ENCODE measurements around the gene MRPL40. TPM values are rescaled to one million over a fixed set of nuclear protein-coding genes. Genes with fewer than 3 reads are reported as not detected.

The MRPL40 gene
- total and polyA plus RNA-seq, 2 of the 13 experiments (the other 11 are each of a cell fraction or from before 2014, with no cell fraction given), result 42.7 to 79.7 TPM

DNA sequence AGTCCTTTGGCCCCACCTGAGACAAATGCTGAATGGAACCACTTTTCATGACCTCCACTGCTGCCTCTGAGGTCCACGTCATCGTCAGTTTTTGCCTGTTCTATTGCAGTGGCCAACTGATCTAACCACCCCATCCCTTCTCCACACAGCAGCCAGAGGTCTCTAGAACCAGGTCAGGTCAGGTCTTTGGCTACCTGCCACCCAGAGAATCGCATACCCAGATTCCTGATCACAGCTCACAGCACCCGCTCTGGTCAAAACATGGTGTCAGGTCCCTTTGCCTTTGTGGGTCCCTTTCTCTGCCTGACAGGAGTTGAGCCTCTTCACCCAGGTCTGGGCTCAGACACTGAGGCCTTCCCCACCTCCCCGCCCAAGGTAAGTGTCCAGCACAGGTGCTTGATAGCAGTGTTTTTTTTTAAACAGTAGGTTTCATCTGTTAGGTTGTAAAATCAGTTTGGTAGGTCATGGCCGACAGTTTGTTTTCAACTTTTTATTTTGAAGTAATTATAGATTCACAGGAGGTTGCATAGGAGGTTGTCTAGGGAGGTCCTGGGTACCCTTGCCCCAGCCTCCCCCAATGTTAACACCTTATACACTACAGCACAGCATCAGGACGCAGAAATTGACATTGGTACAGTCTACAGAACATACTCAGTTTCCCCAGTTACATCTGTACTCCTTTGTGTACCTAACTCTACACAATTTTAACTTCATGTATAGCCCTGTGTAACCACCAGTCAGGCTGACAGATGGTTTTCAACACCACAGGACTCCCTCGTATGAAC, 8.3 kb downstream of the MRPL40 start (continued):
- no peak for TF ChIP-seq ARID2 (CRISPR knock-in tag; IDR thresholded peaks at IDR 0.05; ENCODE audit: borderline replicate concordance)

DNA sequence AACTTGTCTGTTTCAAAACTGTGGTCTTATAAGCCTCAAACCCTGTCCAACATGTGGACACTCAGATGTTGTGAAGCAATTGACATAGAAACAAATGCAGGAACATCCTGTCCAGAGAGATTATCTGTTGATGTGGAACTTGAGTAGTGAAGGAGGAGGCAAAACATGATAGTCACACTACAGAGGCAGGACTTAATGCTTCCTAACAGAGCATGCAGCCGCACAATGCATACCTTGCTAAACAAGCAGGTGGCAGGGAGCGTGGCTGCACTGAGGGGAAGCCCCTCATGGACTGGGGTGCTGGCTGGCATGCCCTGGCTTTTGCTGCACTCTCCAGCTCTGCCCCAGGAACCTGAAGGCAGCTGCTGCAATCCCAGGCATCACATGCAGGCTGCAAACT, 9.8 kb downstream of the MRPL40 start:
- intact Hi-C loops (cut with micrococcal nuclease; ENCODE audit: unreplicated experiment), result no loop called here
- Histone ChIP-seq H3K9me3 (ENCODE audit: low read length) (no peaks in the 10 kb centered on the region), H4K20me1 (ENCODE audit: insufficient read depth, low read length) (no peaks in the 10 kb centered on the region), H3K4me3 (replicated peaks in 1 of 3; ENCODE audit: insufficient read depth in 1 of 3, low read depth in 2 of 3, low read length in 3 of 3) (no peak overlapping the region), H2AFZ (ENCODE audit: low read length) (no peak overlapping the region), H3K79me2 (ENCODE audit: insufficient read depth, low read length) (peaks cover 35% of the 10 kb centered on the region), H3K4me2 (ENCODE audit: low read depth, low read length) (no peak overlapping the region), H3K4me1 (ENCODE audit: insufficient read depth, low read length) (peaks cover 23% of the 10 kb centered on the region), H3K27me3 (ENCODE audit: control insufficient read depth in 1 of 2, insufficient read depth in 2 of 2, low read length in 2 of 2) (no peaks in the 10 kb centered on the region; a peak in 1 of 5 replicates), H3K27ac (ENCODE audit: extremely low read length, insufficient read depth, low read length) (no peak overlapping the region), H3K9ac (ENCODE audit: insufficient read depth, low read depth, low read length) (no peak overlapping the region), H3K36me3 (replicated peaks in 1 of 2; ENCODE audit: control insufficient read depth in 1 of 2, insufficient read depth in 2 of 2, low read length in 2 of 2) (peaks cover 8 to 34% of the 10 kb centered on the region in 2 experiments)
- DNase-seq (ENCODE audit: low spot score) (no peak), ATAC-seq (no peak), FAIRE-seq (no peak)
- CTCF ChIA-PET (ENCODE audit: low intra/inter-chr PET ratio, low total read pairs), result no interaction called here
- in situ Hi-C loops (cut with HindIII; ENCODE audit: extremely low pct_ligation_motif_present, low pct_unique_long_range_greater_than_20kb), result no loop called here
- WGBS (ENCODE audit: low lambda C conversion rate), result 71% methylated on average over 1 of the region's 2 CpGs
- POLR2A ChIA-PET, result no interaction called here
- BruUV-seq (replicated peaks), result no TSS peak
- no peak for TF ChIP-seq BCL6 (CRISPR knock-in tag; IDR thresholded peaks at IDR 0.05)
- TF ChIP-seq SOX5 (CRISPR knock-in tag; IDR thresholded peaks at IDR 0.05; ENCODE audit: borderline replicate concordance), result no peak
- 0 out of 2 replicates have a peak, but pooled peaks have one; percentile 16 for TF ChIP-seq POLR2AphosphoS5 (IDR thresholded peaks at IDR 0.05; ENCODE audit: low read depth, low read length)
- TF ChIP-seq ZNF713 (CRISPR knock-in tag; IDR thresholded peaks at IDR 0.05), result no peak

DNA sequence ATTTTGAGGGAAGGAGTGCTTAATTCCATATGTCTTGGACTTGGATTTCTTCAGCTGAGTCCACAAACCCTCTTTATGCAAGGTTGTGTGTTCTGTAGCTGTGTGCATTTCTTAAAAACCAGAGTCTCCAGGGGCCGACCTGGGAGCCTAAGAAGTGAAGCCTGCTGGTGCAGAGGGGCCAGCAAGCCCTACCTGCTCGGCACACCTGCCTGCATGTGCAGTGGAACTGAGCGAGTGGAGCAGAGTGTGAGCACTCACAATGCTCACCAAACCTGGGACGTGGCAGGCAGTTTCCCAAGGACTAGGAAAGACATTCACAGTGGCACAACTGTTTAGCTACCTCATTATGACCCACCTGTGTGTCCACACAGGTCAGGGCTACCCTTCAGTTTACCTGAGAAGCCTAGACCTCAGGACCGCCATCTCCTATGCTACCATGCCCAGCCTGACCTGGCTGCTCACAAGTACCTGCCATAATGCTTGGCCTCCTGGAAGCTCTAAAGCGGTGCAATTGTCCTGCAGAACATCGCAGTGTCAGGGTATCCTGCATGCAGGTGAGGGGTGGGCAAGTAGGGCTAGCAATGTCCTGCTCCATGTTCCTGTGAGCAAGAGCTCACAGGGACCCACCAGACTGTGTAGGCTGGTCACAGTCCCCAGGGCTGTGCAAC, 11.3 kb downstream of the MRPL40 start:
- no peak for ATAC-seq
- no peak for DNase-seq (ENCODE audit: low spot score)
- no peak overlapping the region for H3K9ac ChIP-seq (ENCODE audit: insufficient read depth, low read depth, low read length)
- H3K9me3 ChIP-seq (ENCODE audit: low read length), result no peaks in the 10 kb centered on the region
- peaks cover 39% of the 10 kb centered on the region for H3K79me2 ChIP-seq (ENCODE audit: insufficient read depth, low read length)
- intact Hi-C loops (cut with micrococcal nuclease; ENCODE audit: unreplicated experiment) (no loop called here), in situ Hi-C loops (cut with HindIII; ENCODE audit: extremely low pct_ligation_motif_present, low pct_unique_long_range_greater_than_20kb) (no loop called here)
- no peak overlapping the region for H2AFZ ChIP-seq (ENCODE audit: low read length)
- H3K27ac ChIP-seq (ENCODE audit: extremely low read length, insufficient read depth, low read length), result no peak overlapping the region
- H3K4me2 ChIP-seq (ENCODE audit: low read depth, low read length), result no peak overlapping the region
- no peak for FAIRE-seq
- no CpG with 5 or more reads among the region's 7 CpGs for WGBS (ENCODE audit: low lambda C conversion rate)
- ChIA-PET POLR2A (no interaction called here), CTCF (ENCODE audit: low intra/inter-chr PET ratio, low total read pairs) (no interaction called here)
- H4K20me1 ChIP-seq (ENCODE audit: insufficient read depth, low read length), result no peaks in the 10 kb centered on the region
- no TSS peak for BruUV-seq (replicated peaks)
- H3K27me3 ChIP-seq (ENCODE audit: control insufficient read depth in 1 of 2, insufficient read depth in 2 of 2, low read length in 2 of 2), result no peaks in the 10 kb centered on the region; a peak in 1 of 5 replicates
- peaks cover 32% of the 10 kb centered on the region for H3K4me1 ChIP-seq (ENCODE audit: insufficient read depth, low read length)
- H3K4me3 ChIP-seq (replicated peaks in 1 of 3; ENCODE audit: insufficient read depth in 1 of 3, low read depth in 2 of 3, low read length in 3 of 3), result no peak overlapping the region
- H3K36me3 ChIP-seq (replicated peaks in 1 of 2; ENCODE audit: control insufficient read depth in 1 of 2, insufficient read depth in 2 of 2, low read length in 2 of 2), result peaks cover 8 to 31% of the 10 kb centered on the region in 2 experiments; a peak in 4 of 5 replicates
- no peak for TF ChIP-seq SOX13 (IDR thresholded peaks at IDR 0.05)
- no peak for TF ChIP-seq SOX13 (CRISPR knock-in tag; conservative IDR thresholded peaks at IDR 0.05 in 1 of 2, IDR thresholded peaks at IDR 0.05 in 1 of 2)
- no peak for TF ChIP-seq CAMTA2 (CRISPR knock-in tag; IDR thresholded peaks at IDR 0.05; ENCODE audit: borderline replicate concordance)
- TF ChIP-seq TOE1 (CRISPR knock-in tag; IDR thresholded peaks at IDR 0.05), result no peak
- no peak for TF ChIP-seq NFYC (CRISPR knock-in tag; IDR thresholded peaks at IDR 0.05)
- TF ChIP-seq KLF15 (CRISPR knock-in tag; IDR thresholded peaks at IDR 0.05; ENCODE audit: borderline replicate concordance), result no peak
- TF ChIP-seq ZNF383 (CRISPR knock-in tag; IDR thresholded peaks at IDR 0.05; ENCODE audit: borderline replicate concordance), result no peak
- no peak for TF ChIP-seq LCORL (IDR thresholded peaks at IDR 0.05)
- TF ChIP-seq LCORL (CRISPR knock-in tag; IDR thresholded peaks at IDR 0.05), result no peak
- TF ChIP-seq KLF13 (CRISPR knock-in tag; IDR thresholded peaks at IDR 0.05), result no peak
- TF ChIP-seq, protein P1, sequence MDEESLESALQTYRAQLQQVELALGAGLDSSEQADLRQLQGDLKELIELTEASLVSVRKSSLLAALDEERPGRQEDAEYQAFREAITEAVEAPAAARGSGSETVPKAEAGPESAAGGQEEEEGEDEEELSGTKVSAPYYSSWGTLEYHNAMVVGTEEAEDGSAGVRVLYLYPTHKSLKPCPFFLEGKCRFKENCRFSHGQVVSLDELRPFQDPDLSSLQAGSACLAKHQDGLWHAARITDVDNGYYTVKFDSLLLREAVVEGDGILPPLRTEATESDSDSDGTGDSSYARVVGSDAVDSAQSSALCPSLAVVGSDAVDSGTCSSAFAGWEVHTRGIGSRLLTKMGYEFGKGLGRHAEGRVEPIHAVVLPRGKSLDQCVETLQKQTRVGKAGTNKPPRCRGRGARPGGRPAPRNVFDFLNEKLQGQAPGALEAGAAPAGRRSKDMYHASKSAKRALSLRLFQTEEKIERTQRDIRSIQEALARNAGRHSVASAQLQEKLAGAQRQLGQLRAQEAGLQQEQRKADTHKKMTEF (CRISPR knock-in tag; IDR thresholded peaks at IDR 0.05), result no peak
